Measurements from ENCODE around the gene SLC25A26.
"Not testable (repeated sequence)": the region's sequence is repeated elsewhere in the genome, so short reads cannot be mapped to it uniquely, and the experiment has no call there.

The SLC25A26 gene

GRCh38 chr3:66220602-66221377, at the start of gene SLC25A26:
Gene SLC25A26, plus strand, starts transcription at chr3:66221001. Its CDS starts 94 bp downstream, at chr3:66221095.
- DNase-seq (ENCODE audit: low read depth), result peak; percentile 90

- DNase-seq (ENCODE audit: low read depth), result no peak
These were observed 48.4 kb upstream of the SLC25A26 start for GRCh38 chr3:66172394-66172793.

- no peak for DNase-seq (ENCODE audit: low read depth)
These were observed 43.8 kb upstream of the SLC25A26 start for GRCh38 chr3:66177026-66177425.

GRCh38 chr3:66178206-66178605, 42.6 kb upstream of the SLC25A26 start:
- DNase-seq (ENCODE audit: low read depth), result no peak

- no peak for DNase-seq (ENCODE audit: low read depth)
These were observed 41.0 kb upstream of the SLC25A26 start for GRCh38 chr3:66179793-66180192.

GRCh38 chr3:66181764-66182163, 39.0 kb upstream of the SLC25A26 start:
- no peak for DNase-seq (ENCODE audit: low read depth)

- no peak for DNase-seq (ENCODE audit: low read depth)
These were observed 38.6 kb upstream of the SLC25A26 start for GRCh38 chr3:66182246-66182645.

- DNase-seq (ENCODE audit: low read depth), result no peak
These were observed 34.3 kb upstream of the SLC25A26 start for GRCh38 chr3:66186545-66186944.

- DNase-seq (ENCODE audit: low read depth), result peak; percentile 1
These were observed 25.4 kb upstream of the SLC25A26 start for GRCh38 chr3:66195347-66195783.

- no peak for DNase-seq (ENCODE audit: low read depth)
These were observed 24.2 kb upstream of the SLC25A26 start for GRCh38 chr3:66196633-66197032.

- DNase-seq (ENCODE audit: low read depth), result no peak
These were observed 22.2 kb upstream of the SLC25A26 start for GRCh38 chr3:66198437-66199088.

GRCh38 chr3:66199089-66199473, 21.7 kb upstream of the SLC25A26 start:
- no peak for DNase-seq (ENCODE audit: low read depth)

GRCh38 chr3:66200147-66200546, 20.7 kb upstream of the SLC25A26 start:
- DNase-seq (ENCODE audit: low read depth), result no peak

GRCh38 chr3:66200786-66201185, 20.0 kb upstream of the SLC25A26 start:
- no peak for DNase-seq (ENCODE audit: low read depth)

GRCh38 chr3:66203275-66203674, 17.5 kb upstream of the SLC25A26 start:
- no peak for DNase-seq (ENCODE audit: low read depth)

- no peak for DNase-seq (ENCODE audit: low read depth)
These were observed 14.0 kb upstream of the SLC25A26 start for GRCh38 chr3:66206806-66207205.

GRCh38 chr3:66208189-66208588, 12.6 kb upstream of the SLC25A26 start:
- DNase-seq (ENCODE audit: low read depth), result no peak

GRCh38 chr3:66210687-66211295, 10.0 kb upstream of the SLC25A26 start:
- DNase-seq (ENCODE audit: low read depth), result no peak

- no peak for DNase-seq (ENCODE audit: low read depth)
These were observed 9.0 kb upstream of the SLC25A26 start for GRCh38 chr3:66211779-66212178.

GRCh38 chr3:66215106-66215505, 5.7 kb upstream of the SLC25A26 start:
- DNase-seq (ENCODE audit: low read depth), result no peak

GRCh38 chr3:66220066-66220465, 735 bp upstream of the SLC25A26 start:
- no peak for DNase-seq (ENCODE audit: low read depth)

- no peak for DNase-seq (ENCODE audit: low read depth)
These were observed 3.4 kb downstream of the SLC25A26 start for GRCh38 chr3:66224220-66224619.

- DNase-seq (ENCODE audit: low read depth), result not testable (repeated sequence)
These were observed 5.3 kb downstream of the SLC25A26 start for GRCh38 chr3:66226093-66226492.

Data from stimulated activated CD8-positive, alpha-beta memory T cell treated with anti-CD3 and anti-CD28 coated beads, Interleukin-15, amount 100 ng/mL, for 24 hours (primary cell).